ENCODE measurements around the gene B4GALT5.

Gene B4GALT5

GRCh38 chr20:49599746-49600113 lies 113.9 kb downstream of the B4GALT5 start:
- TF ChIP-seq, protein P1, sequence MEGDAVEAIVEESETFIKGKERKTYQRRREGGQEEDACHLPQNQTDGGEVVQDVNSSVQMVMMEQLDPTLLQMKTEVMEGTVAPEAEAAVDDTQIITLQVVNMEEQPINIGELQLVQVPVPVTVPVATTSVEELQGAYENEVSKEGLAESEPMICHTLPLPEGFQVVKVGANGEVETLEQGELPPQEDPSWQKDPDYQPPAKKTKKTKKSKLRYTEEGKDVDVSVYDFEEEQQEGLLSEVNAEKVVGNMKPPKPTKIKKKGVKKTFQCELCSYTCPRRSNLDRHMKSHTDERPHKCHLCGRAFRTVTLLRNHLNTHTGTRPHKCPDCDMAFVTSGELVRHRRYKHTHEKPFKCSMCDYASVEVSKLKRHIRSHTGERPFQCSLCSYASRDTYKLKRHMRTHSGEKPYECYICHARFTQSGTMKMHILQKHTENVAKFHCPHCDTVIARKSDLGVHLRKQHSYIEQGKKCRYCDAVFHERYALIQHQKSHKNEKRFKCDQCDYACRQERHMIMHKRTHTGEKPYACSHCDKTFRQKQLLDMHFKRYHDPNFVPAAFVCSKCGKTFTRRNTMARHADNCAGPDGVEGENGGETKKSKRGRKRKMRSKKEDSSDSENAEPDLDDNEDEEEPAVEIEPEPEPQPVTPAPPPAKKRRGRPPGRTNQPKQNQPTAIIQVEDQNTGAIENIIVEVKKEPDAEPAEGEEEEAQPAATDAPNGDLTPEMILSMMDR (IDR thresholded peaks at IDR 0.05) = no peak

DNA sequence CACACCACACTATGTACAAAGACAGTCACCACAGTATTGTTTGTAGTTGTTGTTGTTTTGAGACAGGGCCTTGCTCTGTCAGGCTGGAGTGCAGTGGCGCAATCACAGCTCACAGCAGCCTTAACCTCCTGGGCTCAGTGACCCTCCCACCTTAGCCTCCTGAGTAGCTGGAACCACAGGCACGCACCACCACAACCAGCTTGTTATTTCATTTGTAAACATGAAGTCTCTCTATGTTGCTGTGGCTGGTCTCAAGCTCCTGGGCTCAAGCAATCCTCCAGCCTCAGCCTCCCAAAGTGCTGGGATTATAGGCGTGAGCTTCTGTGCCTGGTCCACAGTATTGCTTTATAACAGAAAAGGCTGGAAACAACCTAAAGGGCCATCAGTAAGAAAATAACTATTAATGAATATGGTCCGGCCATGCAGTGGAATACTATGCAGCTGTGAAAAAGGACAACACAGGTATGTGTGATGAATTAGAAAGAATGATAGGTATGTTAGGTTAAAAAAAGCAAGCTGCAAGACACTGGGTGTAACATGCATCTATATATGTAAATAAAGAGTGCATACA lies 115.8 kb downstream of the B4GALT5 start:
- TF ChIP-seq, protein P1 (IDR thresholded peaks at IDR 0.05) = no peak

- TF ChIP-seq, protein P1 (IDR thresholded peaks at IDR 0.05) = no peak
Measured at GRCh38 chr20:49595811-49596561, 117.7 kb downstream of the B4GALT5 start.

DNA sequence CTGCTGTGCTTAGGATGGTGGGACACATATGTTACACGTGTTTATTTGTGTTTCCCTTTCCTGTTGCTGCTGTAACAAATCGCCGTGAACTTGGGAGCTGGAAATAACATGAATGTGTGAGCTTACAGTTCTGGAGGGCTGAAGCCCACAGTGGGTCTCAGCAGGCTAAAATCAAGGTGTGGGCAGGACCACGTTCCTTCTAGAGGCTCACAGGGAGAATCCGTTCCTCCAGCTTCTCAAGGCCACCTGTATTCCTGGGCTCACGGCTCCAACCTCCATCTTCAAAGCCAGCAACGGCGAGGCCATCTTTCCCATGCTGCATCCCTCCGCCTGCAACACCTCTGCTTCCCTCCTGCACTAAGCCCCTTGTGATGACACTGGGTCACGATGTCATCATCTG lies 118.3 kb downstream of the B4GALT5 start:
- TF ChIP-seq, protein P1 (IDR thresholded peaks at IDR 0.05) = no peak

- TF ChIP-seq, protein P1 (IDR thresholded peaks at IDR 0.05) = no peak
Measured at GRCh38 chr20:49594931-49595315, 118.8 kb downstream of the B4GALT5 start.

- TF ChIP-seq, protein P1 (IDR thresholded peaks at IDR 0.05) = no peak
Measured at GRCh38 chr20:49594143-49594930, 119.3 kb downstream of the B4GALT5 start.

DNA sequence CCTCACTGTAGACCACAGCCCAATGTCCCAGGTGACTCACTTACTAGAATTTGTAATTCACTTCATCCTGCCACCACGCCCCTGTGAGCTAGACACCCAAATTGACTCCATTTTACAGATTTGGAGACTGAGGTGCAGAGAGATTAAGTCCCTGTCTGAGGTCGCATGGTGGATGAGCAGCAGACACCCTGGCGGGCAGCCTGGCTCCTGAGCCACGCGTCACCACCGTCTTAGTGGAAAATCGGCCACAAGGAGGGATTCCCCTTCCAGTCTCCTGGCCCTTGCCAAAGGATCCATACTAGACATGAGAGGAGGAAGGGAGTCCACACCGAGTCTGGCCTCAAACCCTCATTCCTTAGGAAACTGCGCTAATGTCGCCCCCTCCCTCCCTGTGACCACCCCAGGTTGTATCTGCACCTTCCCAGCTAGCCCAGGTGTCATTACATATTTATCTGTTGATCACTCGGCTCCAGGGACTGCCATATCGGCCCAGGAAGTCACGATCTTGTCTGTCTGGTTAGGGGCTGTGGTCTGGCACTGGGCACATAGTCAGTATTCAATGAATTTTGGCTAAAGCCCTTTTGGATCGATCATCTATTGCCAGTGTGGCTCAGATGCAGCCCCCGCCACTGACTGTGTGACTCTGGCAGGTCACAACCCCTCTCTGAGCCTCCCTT lies 120.1 kb downstream of the B4GALT5 start:
- TF ChIP-seq, protein P1 (IDR thresholded peaks at IDR 0.05) = no peak
